Tibial artery (tissue), 4 donors: ENCODE measurements around the gene KLHL36.

Experiments
- DNase-seq, 2 donors: peaks; one replicate each; pipeline ENCODE4 v3.0.0-alpha.2; 2019
- H3K27ac ChIP-seq, 2 donors: fragments of 200-600 bp; sonication (generic) in 1 of 2; 1 replicate in 1 of 2; 2 replicates in 1 of 2; pipeline ENCODE4 v1.5.1; 2018 to 2019; ENCODE audit warnings: mild to moderate bottlenecking in 1 of 2
- H3K27me3 ChIP-seq, 2 donors: fragments of 200-600 bp; sonication (generic) in 1 of 2; one replicate each; pipeline versions ENCODE4 v1.5.1 to v1.6.0; 2016 to 2019
- H3K36me3 ChIP-seq, 3 donors: fragments of 200-600 bp; sonication (generic) in 2 of 3; one replicate each; pipeline ENCODE4 v1.5.1; 2016 to 2019; ENCODE audit warnings: mild to moderate bottlenecking in 2 of 3
- H3K4me1 ChIP-seq, 4 donors: fragments of 200-600 bp; sonication (generic) in 2 of 4; 1 replicate in 3 of 4; 2 replicates in 1 of 4; pipeline ENCODE4 v1.5.1; 2016 to 2019
- H3K4me3 ChIP-seq, 2 donors: fragments of 200-600 bp; sonication (generic) in 1 of 2; 1 replicate in 1 of 2; 2 replicates in 1 of 2; pipeline ENCODE4 v1.5.1; 2018 to 2019; ENCODE audit warnings: mild to moderate bottlenecking in 2 of 2
- H3K9me3 ChIP-seq, 3 donors: fragments of 200-600 bp; sonication (generic) in 1 of 3; one replicate each; pipeline ENCODE4 v1.5.1; 2016 to 2019
- CTCF ChIP-seq, 2 experiments: fragments of 200-600 bp in 1 of 2; fragments of 450-650 bp in 1 of 2; IDR thresholded peaks; one replicate each; pipeline ENCODE4 v1.5.1; 2017 to 2019; ENCODE audit warnings: antibody characterized with exemption in 2 of 2, mild to moderate bottlenecking in 1 of 2, moderate library complexity in 1 of 2
- intact Hi-C: fragments of 100-400 bp; cut with DNase I; formaldehyde crosslinking; loops from one replicate; pipeline ENCODE4 v1.15.0; 2023; ENCODE audit warnings: low total_unique reads

Gene KLHL36

GRCh38 chr16:84665843-84666242 is 17.5 kb downstream of the KLHL36 start:
- no peaks in the 10 kb centered on the region for H3K27me3 ChIP-seq
- intact Hi-C loops = no loop called here
- no peaks in the 10 kb centered on the region for H3K9me3 ChIP-seq
- H3K4me1 ChIP-seq = no peaks in the 10 kb centered on the region
- H3K4me3 ChIP-seq = no peak overlapping the region
- no peak for DNase-seq
- peaks cover 26 to 75% (median 55%) of the 10 kb centered on the region in 3 donors for H3K36me3 ChIP-seq
- TF ChIP-seq CTCF (IDR thresholded peaks at IDR 0.05) = no peak
- no peak overlapping the region for H3K27ac ChIP-seq

DNA sequence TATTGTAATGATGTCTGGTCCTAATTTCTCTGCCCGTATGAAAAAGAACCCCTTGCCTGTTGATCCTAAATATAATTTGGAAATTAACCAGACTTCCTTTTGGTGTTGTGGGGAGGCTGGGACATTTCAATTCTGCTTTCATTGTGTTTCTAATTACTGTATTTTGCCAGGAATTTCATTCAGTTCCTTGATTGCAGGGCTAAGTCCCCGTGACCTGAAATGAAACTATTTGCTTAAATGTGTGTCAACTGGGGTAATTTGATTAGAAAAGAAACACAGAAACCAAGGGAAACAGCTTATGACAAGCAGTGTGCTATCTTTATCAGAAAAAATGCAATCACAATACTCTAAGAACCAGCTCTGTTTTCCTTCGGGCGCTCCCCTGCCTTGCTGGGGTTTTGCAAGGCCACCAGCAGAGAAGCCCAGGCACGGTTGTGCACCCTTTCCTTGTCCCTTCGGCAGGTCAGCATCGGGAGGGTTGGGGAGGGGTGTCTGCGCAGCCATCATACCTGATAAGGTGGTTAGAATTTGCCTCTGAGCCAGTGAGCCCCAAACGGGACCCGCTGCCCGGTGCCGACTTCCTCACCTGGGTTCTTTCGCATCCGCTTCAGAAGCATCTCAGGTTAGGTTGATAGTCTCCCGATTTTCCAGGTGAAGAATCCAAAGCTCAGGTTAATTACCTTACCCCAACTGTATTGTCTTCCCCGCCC is 19.4 kb downstream of the KLHL36 start:
- Histone ChIP-seq H3K9me3 (no peaks in the 10 kb centered on the region), H3K27me3 (no peaks in the 10 kb centered on the region), H3K27ac (no peak overlapping the region), H3K4me3 (no peak overlapping the region), H3K4me1 (no peaks in the 10 kb centered on the region), H3K36me3 (peaks cover 9 to 56% (median 36%) of the 10 kb centered on the region in 3 donors)
- no peak for TF ChIP-seq CTCF (IDR thresholded peaks at IDR 0.05)
- no peak for DNase-seq
- intact Hi-C loops = no loop called here

DNA sequence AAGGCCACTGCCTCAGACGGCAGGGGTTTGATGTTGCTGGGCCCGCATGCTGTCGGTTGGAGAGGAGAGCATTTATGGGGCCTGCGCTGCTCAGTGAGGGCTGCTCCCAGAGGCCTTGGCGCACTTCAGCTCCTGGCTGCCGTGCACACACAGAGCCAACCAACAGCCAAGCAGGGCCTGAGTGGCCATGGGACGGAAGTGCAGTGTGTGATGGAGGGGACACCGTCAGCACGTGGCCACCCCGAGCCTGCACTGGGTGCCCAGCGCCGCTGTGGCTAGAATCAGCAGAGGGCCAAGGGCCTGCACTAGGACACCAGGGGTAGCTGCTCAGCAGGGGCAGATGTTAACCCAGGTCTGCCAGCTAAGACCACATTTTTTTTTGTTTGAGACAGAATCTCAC is 21.8 kb downstream of the KLHL36 start:
- no peak for DNase-seq
- intact Hi-C loops = loop anchor here (5.0 kb wide), 2 partner anchors 47 to 48 kb away; no protein-coding TSS in a partner anchor

DNA sequence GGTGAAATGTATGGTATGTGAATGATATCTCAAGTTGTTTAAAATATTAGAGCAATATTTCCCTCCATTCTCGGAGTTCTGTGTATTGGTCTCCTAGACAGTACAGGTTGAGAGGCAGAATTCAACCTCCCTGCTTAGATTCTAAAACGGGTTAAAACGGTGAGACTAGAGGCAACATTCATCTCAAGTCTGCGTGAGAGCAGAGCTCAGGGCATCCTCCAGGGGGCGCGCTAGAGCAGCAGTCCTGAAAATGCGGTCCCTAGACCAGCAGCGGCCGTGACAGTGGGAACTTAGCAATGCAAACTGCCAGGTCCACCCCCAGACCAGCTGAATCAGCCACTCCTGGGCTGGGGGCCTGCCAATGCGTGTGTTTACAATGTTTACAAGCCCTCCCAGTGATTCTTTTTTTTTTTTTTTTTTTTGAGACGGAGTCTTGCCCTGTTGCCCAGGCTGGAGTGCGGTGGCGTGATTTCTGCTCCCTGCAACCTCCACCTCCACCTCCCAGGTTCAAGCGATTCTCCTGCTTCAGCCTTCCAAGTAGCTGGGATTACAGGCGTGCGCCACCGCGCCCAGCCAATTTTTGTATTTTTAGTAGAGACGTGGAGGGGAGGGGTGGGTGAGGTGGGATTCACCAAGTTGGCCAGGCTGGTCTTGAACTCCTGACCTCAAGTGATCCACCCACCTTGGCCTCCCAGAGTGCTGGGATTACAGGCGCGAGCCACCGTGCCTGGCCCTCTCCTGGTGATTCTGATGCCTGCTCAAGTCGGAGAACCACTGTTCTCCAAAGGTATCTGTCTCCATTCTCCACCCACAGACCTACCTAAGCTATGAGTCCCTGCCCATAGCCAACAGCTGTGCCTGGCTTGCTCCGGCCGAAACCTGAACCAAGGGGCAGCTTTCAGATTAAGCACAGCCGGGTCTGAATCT is 24.2 kb downstream of the KLHL36 start:
- H3K9me3 ChIP-seq = no peaks in the 10 kb centered on the region
- no peaks in the 10 kb centered on the region for H3K4me1 ChIP-seq
- H3K36me3 ChIP-seq = peaks cover 0 to 13% (median 0%) of the 10 kb centered on the region in 3 donors
- H3K27me3 ChIP-seq = no peaks in the 10 kb centered on the region
- intact Hi-C loops = loop anchor here (5.0 kb wide), 2 partner anchors 45 to 50 kb away; no protein-coding TSS in a partner anchor
- DNase-seq = peak; percentile 76 to 81
- H3K4me3 ChIP-seq = no peak overlapping the region
- TF ChIP-seq CTCF (IDR thresholded peaks at IDR 0.05) = peak; percentile 88 to 92
- H3K27ac ChIP-seq = no peak overlapping the region

More for the DNA sequence above, 21.8 kb downstream of the KLHL36 start:
- Histone ChIP-seq H3K4me1 (no peaks in the 10 kb centered on the region), H3K36me3 (peaks cover 0 to 34% (median 16%) of the 10 kb centered on the region in 3 donors), H3K27me3 (no peaks in the 10 kb centered on the region), H3K9me3 (no peaks in the 10 kb centered on the region), H3K4me3 (no peak overlapping the region), H3K27ac (no peak overlapping the region)
- TF ChIP-seq CTCF (IDR thresholded peaks at IDR 0.05) = no peak

- Histone ChIP-seq H3K4me3 (no peak overlapping the region), H3K4me1 (no peaks in the 10 kb centered on the region), H3K27ac (no peak overlapping the region), H3K9me3 (no peaks in the 10 kb centered on the region), H3K27me3 (no peaks in the 10 kb centered on the region), H3K36me3 (peaks cover 0 to 7% (median 0%) of the 10 kb centered on the region in 3 donors)
- no peak for TF ChIP-seq CTCF (IDR thresholded peaks at IDR 0.05)
- intact Hi-C loops = loop anchor here (5.0 kb wide), 2 partner anchors 44 to 51 kb away; no protein-coding TSS in a partner anchor
- no peak for DNase-seq
Measured at GRCh38 chr16:84673203-84673535, 24.9 kb downstream of the KLHL36 start.
